Thyroid gland (tissue), 4 donors: ENCODE results near the gene SEC31A.

Source experiments
- CTCF ChIP-seq, 6 experiments: fragments of 200-600 bp in 3 of 6; fragments of 450-650 bp in 3 of 6; sonication (generic) in 3 of 6; IDR thresholded peaks; one replicate each; pipeline ENCODE4 v1.5.1; 2016 to 2019; ENCODE audit warnings: antibody characterized with exemption in 6 of 6, mild to moderate bottlenecking in 2 of 6, inconsistent platforms in 1 of 6, moderate library complexity in 1 of 6
- POLR2A ChIP-seq, 2 donors: fragments of 450-650 bp; IDR thresholded peaks; one replicate each; pipeline ENCODE4 v1.6.1; 2017; ENCODE audit warnings: antibody characterized with exemption in 2 of 2, mild to moderate bottlenecking in 2 of 2, moderate library complexity in 1 of 2

DNA sequence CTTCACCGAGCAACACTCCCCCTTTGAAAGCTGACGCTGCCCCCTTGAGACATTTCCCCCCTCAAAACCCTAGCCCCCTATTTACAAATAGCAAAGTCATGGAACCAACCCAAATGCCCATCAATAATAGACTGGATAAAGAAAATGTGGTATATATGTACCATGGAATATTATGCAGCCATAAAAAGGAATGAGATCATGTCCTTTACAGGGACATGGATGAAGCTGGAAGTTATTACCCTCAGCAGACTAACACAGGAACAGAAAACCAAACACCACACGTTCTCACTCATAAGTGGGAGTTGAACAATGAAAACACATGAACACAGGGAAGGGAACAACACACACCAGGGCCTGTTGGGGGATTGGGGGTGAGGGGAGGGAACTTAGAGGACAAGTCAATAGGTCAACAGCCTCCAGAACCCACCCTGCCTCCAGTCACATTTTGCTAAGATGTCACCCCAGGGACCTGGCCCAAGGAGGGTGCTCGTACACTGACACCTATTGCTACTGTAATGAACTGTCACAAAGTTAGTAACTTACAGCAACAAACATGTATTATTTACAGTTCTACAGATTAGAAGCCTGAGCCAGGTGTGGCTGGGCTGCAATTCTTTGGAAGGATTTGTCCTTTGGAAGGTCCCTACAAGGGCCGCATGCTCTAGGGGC lies 113.0 kb downstream of the SEC31A start:
- TF ChIP-seq POLR2A (IDR thresholded peaks at IDR 0.05): no peak
- TF ChIP-seq CTCF (IDR thresholded peaks at IDR 0.05): no peak
